DND-41 (cell line): ENCODE measurements around the gene DUS3L.
A peak's percentile ranks its signal among the peaks of the same experiment; 100 is the strongest.

Source experiments
- ATAC-seq: fragments of 200-7000 bp; cut with Tn5 transposase; 3 replicates; pipeline ENCODE4 v1.9.1; 2021; ENCODE audit warnings: low read depth; ENCODE audit not compliant: insufficient read depth
- DNase-seq: peaks from one replicate; pipeline ENCODE4 v3.0.0-alpha.2; 2020
- H2AFZ ChIP-seq: 2 replicates; pipeline ENCODE4 v1.6.0; 2012; ENCODE audit warnings: low read depth, low read length
- H3K27ac ChIP-seq: 2 replicates; pipeline ENCODE4 v1.5.1; 2012; ENCODE audit warnings: low read length, inconsistent platforms
- H3K27me3 ChIP-seq: fragments of 200-600 bp; sonication (generic); 2 replicates; pipeline ENCODE4 v1.6.0; 2012; ENCODE audit warnings: low read length, mild to moderate bottlenecking, inconsistent platforms; ENCODE audit not compliant: insufficient read depth, poor library complexity
- H3K36me3 ChIP-seq: 2 replicates; pipeline ENCODE4 v1.5.1; 2012; ENCODE audit warnings: low read length, inconsistent platforms; ENCODE audit not compliant: insufficient read depth
- H3K4me1 ChIP-seq: 2 replicates; pipeline ENCODE4 v1.5.1; 2012; ENCODE audit warnings: mild to moderate bottlenecking, low read length; ENCODE audit not compliant: insufficient read depth
- H3K4me2 ChIP-seq: 2 replicates; pipeline ENCODE4 v1.6.0; 2012; ENCODE audit warnings: mild to moderate bottlenecking, moderate library complexity, low read length, inconsistent platforms; ENCODE audit not compliant: insufficient read depth
- H3K4me3 ChIP-seq, 2 experiments: fragments of 200-600 bp in 1 of 2; shearing (Covaris generic) in 1 of 2; 2 replicates each; pipeline ENCODE4 v1.5.1; 2012 to 2016; ENCODE audit warnings: inconsistent platforms in 2 of 2, low read length in 2 of 2, mild to moderate bottlenecking in 2 of 2, low read depth in 1 of 2, moderate library complexity in 1 of 2
- H3K79me2 ChIP-seq: 2 replicates; pipeline ENCODE4 v1.6.0; 2012; ENCODE audit warnings: low read length, inconsistent platforms; ENCODE audit not compliant: insufficient read depth
- H3K9ac ChIP-seq: 2 replicates; pipeline ENCODE4 v1.6.0; 2012; ENCODE audit warnings: low read depth, mild to moderate bottlenecking, inconsistent platforms, low read length, moderate library complexity
- H3K9me3 ChIP-seq: 2 replicates; pipeline ENCODE4 v1.5.1; 2012; ENCODE audit warnings: low read length, moderate library complexity, mild to moderate bottlenecking, inconsistent platforms; ENCODE audit not compliant: insufficient read depth, severe bottlenecking
- H4K20me1 ChIP-seq: 2 replicates; pipeline ENCODE4 v1.6.0; 2012; ENCODE audit warnings: low read length; ENCODE audit not compliant: insufficient read depth
- CTCF ChIP-seq: IDR thresholded peaks from 2 replicates; pipeline ENCODE4 v1.5.1; 2012; ENCODE audit warnings: borderline replicate concordance, low read length, moderate library complexity, mild to moderate bottlenecking; ENCODE audit not compliant: poor library complexity, severe bottlenecking; ENCODE audit errors: extremely low read depth
- EZH2 ChIP-seq: IDR thresholded peaks from 3 replicates; pipeline ENCODE4 v1.6.1; 2012; ENCODE audit warnings: borderline replicate concordance, low read depth, mild to moderate bottlenecking, moderate library complexity, low read length, inconsistent platforms; ENCODE audit not compliant: severe bottlenecking

DUS3L gene

DNA sequence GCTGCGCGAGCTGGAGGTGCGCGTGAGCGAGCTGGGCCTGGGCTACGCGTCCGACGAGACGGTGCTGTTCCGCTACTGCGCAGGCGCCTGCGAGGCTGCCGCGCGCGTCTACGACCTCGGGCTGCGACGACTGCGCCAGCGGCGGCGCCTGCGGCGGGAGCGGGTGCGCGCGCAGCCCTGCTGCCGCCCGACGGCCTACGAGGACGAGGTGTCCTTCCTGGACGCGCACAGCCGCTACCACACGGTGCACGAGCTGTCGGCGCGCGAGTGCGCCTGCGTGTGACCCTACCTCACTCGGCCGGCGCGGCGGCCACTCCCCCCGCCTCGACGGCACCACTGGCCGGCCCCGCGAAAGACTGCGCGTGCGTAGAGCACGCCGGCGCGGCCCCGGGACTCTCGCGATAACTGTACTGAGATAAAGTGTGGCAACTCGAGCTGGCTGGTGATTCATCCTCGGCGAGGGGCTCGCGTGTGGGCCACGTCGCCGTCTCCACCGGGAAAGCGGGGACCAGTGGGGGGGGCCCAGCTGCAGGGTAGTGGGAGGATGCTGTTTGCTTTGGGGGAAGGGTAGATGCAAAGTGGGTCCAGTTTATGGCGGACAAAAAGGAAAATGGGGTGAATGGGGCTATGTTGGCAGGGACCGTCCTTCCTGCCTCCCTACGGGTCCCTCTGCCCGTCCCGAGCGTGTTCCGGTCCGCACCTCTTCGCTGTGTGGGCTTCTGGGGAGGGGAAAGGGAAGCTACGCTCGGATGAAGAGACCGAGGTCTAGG is 37.1 kb upstream of the DUS3L start:
- no peaks in the 10 kb centered on the region for H3K9me3 ChIP-seq
- peaks cover 9% of the 10 kb centered on the region for H3K4me1 ChIP-seq
- no peak overlapping the region for H3K27ac ChIP-seq
- no peak for ATAC-seq
- H2AFZ ChIP-seq, result no peak overlapping the region
- no peaks in the 10 kb centered on the region for H3K79me2 ChIP-seq
- peaks cover 13% of the 10 kb centered on the region for H3K27me3 ChIP-seq
- no peak overlapping the region for H3K4me3 ChIP-seq
- no peaks in the 10 kb centered on the region for H3K36me3 ChIP-seq
- no peak overlapping the region for H3K4me2 ChIP-seq
- TF ChIP-seq CTCF (no peak), EZH2 (no peak)
- no peak overlapping the region for H3K9ac ChIP-seq
- H4K20me1 ChIP-seq, result peaks cover 3% of the 10 kb centered on the region
- DNase-seq, result no peak

DNA sequence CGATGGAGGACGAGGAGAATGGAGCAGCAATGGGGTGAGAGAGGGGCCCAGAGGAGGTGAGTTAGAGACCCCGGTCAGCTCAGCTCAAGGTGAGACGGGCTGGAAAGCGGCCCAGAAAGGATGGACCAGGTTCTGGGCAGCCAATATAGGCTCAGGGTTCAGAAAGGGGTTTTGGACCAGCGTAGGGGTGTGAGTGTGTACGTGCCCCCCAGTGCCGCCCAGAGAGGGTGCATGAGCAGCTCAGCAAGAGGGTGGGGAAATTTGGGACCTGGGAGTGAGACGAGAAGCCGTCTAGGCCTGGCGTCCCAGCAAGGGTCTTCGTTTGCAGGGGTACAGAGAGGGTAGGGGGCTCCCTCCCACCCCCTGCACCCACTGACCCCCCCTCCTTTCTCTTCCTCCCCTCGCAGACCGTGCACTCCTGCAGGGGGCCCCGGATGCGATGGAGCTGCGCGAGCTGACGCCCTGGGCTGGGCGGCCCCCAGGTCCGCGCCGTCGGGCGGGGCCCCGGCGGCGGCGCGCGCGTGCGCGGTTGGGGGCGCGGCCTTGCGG is 36.5 kb upstream of the DUS3L start:
- H3K27ac ChIP-seq, result no peak overlapping the region
- H3K79me2 ChIP-seq, result no peaks in the 10 kb centered on the region
- no peak overlapping the region for H3K4me2 ChIP-seq

DNA sequence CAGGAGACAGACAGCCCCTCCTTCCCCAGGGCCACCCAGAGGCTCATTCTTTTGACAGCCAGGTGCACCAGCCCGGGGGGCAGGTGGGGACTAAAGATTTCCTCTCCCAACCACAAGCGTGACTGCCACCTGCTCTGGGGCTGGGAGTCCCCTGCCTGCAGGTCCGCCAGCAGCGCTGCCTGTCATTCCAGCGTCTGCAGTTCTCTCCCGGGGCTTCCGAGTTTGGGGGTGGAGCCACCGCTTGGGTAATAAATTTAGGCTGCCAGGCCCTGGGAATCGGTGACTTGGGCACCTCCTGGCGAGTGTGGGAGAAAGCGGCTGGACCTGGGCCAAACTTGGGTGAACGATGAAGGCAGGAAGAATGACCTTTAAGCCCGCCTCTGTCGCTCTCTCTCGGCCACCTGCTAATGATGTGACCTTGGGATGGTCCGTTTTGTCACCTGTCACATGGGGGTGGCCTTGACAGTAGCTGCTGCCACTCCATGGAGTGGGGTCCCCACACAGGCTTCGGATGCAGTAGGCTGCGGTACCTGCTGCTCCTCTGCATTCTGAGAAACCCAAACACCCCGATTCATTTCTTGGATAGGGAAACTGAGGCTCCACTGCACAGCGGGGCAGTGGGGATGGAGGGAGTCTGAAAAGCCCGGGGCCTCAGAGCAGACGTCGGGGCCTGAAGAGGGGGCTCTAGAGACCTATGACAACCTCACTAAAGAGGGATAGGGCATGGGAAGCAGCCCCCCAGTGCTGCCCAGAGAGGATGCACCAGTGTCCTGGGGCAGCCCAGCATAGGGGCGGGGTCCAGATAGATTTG is 35.8 kb upstream of the DUS3L start:
- no peak overlapping the region for H2AFZ ChIP-seq
- no peaks in the 10 kb centered on the region for H3K9me3 ChIP-seq
- peaks cover 13% of the 10 kb centered on the region for H3K27me3 ChIP-seq
- H3K36me3 ChIP-seq, result no peaks in the 10 kb centered on the region
- peak; percentile 78 for ATAC-seq
- no peak overlapping the region for H3K4me3 ChIP-seq
- H3K4me1 ChIP-seq, result peaks cover 9% of the 10 kb centered on the region
- H3K9ac ChIP-seq, result no peak overlapping the region
- no peak overlapping the region for H3K27ac ChIP-seq
- H3K4me2 ChIP-seq, result peak overlapping the region; percentile 21; the same call in 1 of the 2 replicates
- peaks cover 3% of the 10 kb centered on the region for H4K20me1 ChIP-seq
- TF ChIP-seq EZH2, result no peak
- TF ChIP-seq CTCF, result no peak
- H3K79me2 ChIP-seq, result no peaks in the 10 kb centered on the region
- peak; percentile 67 for DNase-seq

More for the DNA sequence above, 36.5 kb upstream of the DUS3L start:
- Histone ChIP-seq H3K4me1 (peaks cover 9% of the 10 kb centered on the region), H3K36me3 (no peaks in the 10 kb centered on the region), H3K4me3 (no peak overlapping the region), H2AFZ (no peak overlapping the region), H3K9me3 (no peaks in the 10 kb centered on the region), H4K20me1 (peaks cover 3% of the 10 kb centered on the region), H3K9ac (no peak overlapping the region), H3K27me3 (peaks cover 13% of the 10 kb centered on the region)
- ATAC-seq (no peak), DNase-seq (no peak)
- no peak for TF ChIP-seq CTCF
- TF ChIP-seq EZH2, result no peak
